GM21515 (cell line): ENCODE data around the gene RNF130.

Source experiments
- ATAC-seq: cut with Tn5 transposase; IDR thresholded peaks from one replicate; pipeline ENCODE4 v1.9.1; 2021; ENCODE audit not compliant: unreplicated experiment

RNF130 gene

GRCh38 chr5:180071531-180072255, at the start of gene RNF130:
TSS of gene RNF130 (minus strand) at chr5:180071759. CDS start at chr5:180071702, 57 bp downstream.
- peak; percentile 58 for ATAC-seq

GRCh38 chr5:180120237-180121101, 48.9 kb upstream of the RNF130 start:
- no peak for ATAC-seq

- no peak for ATAC-seq
Observed at GRCh38 chr5:180119903-180120236, 48.3 kb upstream of the RNF130 start.

GRCh38 chr5:180119031-180119902, 47.7 kb upstream of the RNF130 start:
- no peak for ATAC-seq

- no peak for ATAC-seq
Observed at GRCh38 chr5:180118391-180118791, 46.8 kb upstream of the RNF130 start.

GRCh38 chr5:180117000-180117725, 45.6 kb upstream of the RNF130 start:
- ATAC-seq = no peak

- ATAC-seq = no peak
Observed at GRCh38 chr5:180116077-180116999, 44.8 kb upstream of the RNF130 start.

- ATAC-seq = no peak
Observed at GRCh38 chr5:180115326-180116076, 43.9 kb upstream of the RNF130 start.

GRCh38 chr5:180114304-180115003, 42.9 kb upstream of the RNF130 start:
- ATAC-seq = no peak

- ATAC-seq = no peak
Observed at GRCh38 chr5:180113660-180114303, 42.2 kb upstream of the RNF130 start.

GRCh38 chr5:180112181-180112861, 40.8 kb upstream of the RNF130 start:
- no peak for ATAC-seq

- ATAC-seq = no peak
Observed at GRCh38 chr5:180111273-180112002, 39.9 kb upstream of the RNF130 start.

- no peak for ATAC-seq
Observed at GRCh38 chr5:180109920-180110319, 38.4 kb upstream of the RNF130 start.

GRCh38 chr5:180107005-180107404, 35.4 kb upstream of the RNF130 start:
- no peak for ATAC-seq

- ATAC-seq = no peak
Observed at GRCh38 chr5:180105827-180106312, 34.3 kb upstream of the RNF130 start.

- no peak for ATAC-seq
Observed at GRCh38 chr5:180104168-180104530, 32.6 kb upstream of the RNF130 start.
